Loucy (cell line): ENCODE data around the gene WDR37.

Source experiments
- H2AFZ ChIP-seq: fragments of 200-600 bp; sonication (generic); 2 replicates; pipeline ENCODE4 v1.6.0; 2016; ENCODE audit warnings: antibody characterized with exemption, mild to moderate bottlenecking, low read length, moderate library complexity
- H3F3A ChIP-seq: fragments of 200-600 bp; 2 replicates; pipeline ENCODE4 v1.6.0; 2016; ENCODE audit warnings: antibody characterized with exemption, low read depth, mild to moderate bottlenecking
- H3K27me3 ChIP-seq: fragments of 200-600 bp; sonication (generic); 2 replicates; pipeline ENCODE4 v1.6.1; 2014; ENCODE audit warnings: low read length, mild to moderate bottlenecking; ENCODE audit not compliant: insufficient read depth, poor library complexity, severe bottlenecking
- H3K36me3 ChIP-seq: fragments of 200-600 bp; sonication (generic); 2 replicates; pipeline ENCODE4 v1.6.1; 2016; ENCODE audit warnings: low read length; ENCODE audit not compliant: insufficient read depth
- H3K4me1 ChIP-seq: fragments of 200-600 bp; sonication (generic); 2 replicates; pipeline ENCODE4 v1.5.1; 2014; ENCODE audit warnings: low read length, mild to moderate bottlenecking; ENCODE audit not compliant: insufficient read depth, poor library complexity, severe bottlenecking
- H3K4me2 ChIP-seq: fragments of 200-600 bp; sonication (generic); 2 replicates; pipeline ENCODE4 v1.6.0; 2014; ENCODE audit warnings: antibody characterized with exemption, low read length, low read depth, mild to moderate bottlenecking; ENCODE audit not compliant: poor library complexity, severe bottlenecking
- H3K4me3 ChIP-seq: fragments of 200-600 bp; sonication (generic); 2 replicates; pipeline ENCODE4 v1.5.1; 2014; ENCODE audit warnings: low read length, mild to moderate bottlenecking, mixed read lengths; ENCODE audit not compliant: poor library complexity, severe bottlenecking
- H3K79me2 ChIP-seq: fragments of 200-600 bp; sonication (generic); 2 replicates; pipeline ENCODE4 v1.6.1; 2014; ENCODE audit warnings: low read length; ENCODE audit not compliant: insufficient read depth
- H3K9ac ChIP-seq: fragments of 200-600 bp; sonication (generic); 2 replicates; pipeline ENCODE4 v1.6.0; 2014; ENCODE audit warnings: mild to moderate bottlenecking, low read depth, low read length, moderate library complexity; ENCODE audit not compliant: poor library complexity, severe bottlenecking
- H3K9me2 ChIP-seq: fragments of 200-600 bp; sonication (generic); replicated peaks from 2 replicates; pipeline ENCODE4 v1.6.1; 2016; ENCODE audit warnings: low read depth, low read length, mixed read lengths
- H3K9me3 ChIP-seq: fragments of 200-600 bp; sonication (generic); 2 replicates; pipeline ENCODE4 v1.6.1; 2014; ENCODE audit warnings: mild to moderate bottlenecking, antibody characterized with exemption, low read length, low read depth; ENCODE audit not compliant: insufficient read depth
- H4K20me1 ChIP-seq: fragments of 200-600 bp; sonication (generic); 2 replicates; pipeline ENCODE4 v1.6.0; 2014; ENCODE audit warnings: antibody characterized with exemption, low read length, mild to moderate bottlenecking; ENCODE audit not compliant: insufficient read depth, poor library complexity, severe bottlenecking
- EZH2phosphoT487 ChIP-seq: fragments of 200-600 bp; IDR thresholded peaks from 2 replicates; pipeline ENCODE4 v1.6.1; 2018; ENCODE audit warnings: antibody characterized with exemption, mild to moderate bottlenecking, moderate library complexity, borderline replicate concordance
- TF ChIP-seq, protein P1 (sequence below): fragments of 200-600 bp; sonication (generic); conservative IDR thresholded peaks from 2 replicates; pipeline ENCODE4 v1.5.1; 2014; ENCODE audit warnings: mild to moderate bottlenecking, antibody characterized with exemption, low read length

The WDR37 gene

DNA sequence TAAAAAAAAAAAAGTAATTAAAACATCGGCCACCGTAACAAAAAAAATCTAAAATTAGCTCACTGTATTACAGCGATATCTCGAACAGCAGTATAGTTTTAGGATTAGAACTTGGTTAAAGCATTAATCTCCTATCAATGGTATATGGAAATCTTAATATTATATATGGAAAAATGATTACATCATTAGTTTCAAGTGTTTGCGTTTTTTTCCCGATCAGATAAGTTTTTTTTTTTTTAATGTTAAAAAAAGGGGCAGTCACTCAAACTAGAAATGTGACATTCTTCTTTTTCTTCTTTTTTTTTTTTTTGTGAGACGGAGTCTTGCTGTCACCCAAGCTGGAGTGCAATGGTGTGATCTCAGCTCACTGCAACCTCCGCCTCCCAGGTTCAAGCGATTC lies 14.7 kb upstream of the WDR37 start:
- Histone ChIP-seq H3K4me2 (peak overlapping the region; percentile 89), H3K9ac (no peak overlapping the region), H3K4me3 (no peak overlapping the region), H2AFZ (no peak overlapping the region), H3K9me3 (no peaks in the 10 kb centered on the region), H3K9me2 (no peaks in the 10 kb centered on the region), H3K36me3 (peaks cover 64% of the 10 kb centered on the region), H3K27me3 (no peaks in the 10 kb centered on the region), H3K79me2 (peaks cover 75% of the 10 kb centered on the region), H4K20me1 (peaks cover 72% of the 10 kb centered on the region), H3F3A (peaks cover 28% of the 10 kb centered on the region), H3K4me1 (peaks cover 45% of the 10 kb centered on the region)
- TF ChIP-seq EZH2phosphoT487: no peak
- TF ChIP-seq, protein P1, sequence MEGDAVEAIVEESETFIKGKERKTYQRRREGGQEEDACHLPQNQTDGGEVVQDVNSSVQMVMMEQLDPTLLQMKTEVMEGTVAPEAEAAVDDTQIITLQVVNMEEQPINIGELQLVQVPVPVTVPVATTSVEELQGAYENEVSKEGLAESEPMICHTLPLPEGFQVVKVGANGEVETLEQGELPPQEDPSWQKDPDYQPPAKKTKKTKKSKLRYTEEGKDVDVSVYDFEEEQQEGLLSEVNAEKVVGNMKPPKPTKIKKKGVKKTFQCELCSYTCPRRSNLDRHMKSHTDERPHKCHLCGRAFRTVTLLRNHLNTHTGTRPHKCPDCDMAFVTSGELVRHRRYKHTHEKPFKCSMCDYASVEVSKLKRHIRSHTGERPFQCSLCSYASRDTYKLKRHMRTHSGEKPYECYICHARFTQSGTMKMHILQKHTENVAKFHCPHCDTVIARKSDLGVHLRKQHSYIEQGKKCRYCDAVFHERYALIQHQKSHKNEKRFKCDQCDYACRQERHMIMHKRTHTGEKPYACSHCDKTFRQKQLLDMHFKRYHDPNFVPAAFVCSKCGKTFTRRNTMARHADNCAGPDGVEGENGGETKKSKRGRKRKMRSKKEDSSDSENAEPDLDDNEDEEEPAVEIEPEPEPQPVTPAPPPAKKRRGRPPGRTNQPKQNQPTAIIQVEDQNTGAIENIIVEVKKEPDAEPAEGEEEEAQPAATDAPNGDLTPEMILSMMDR: no peak

- peaks cover 88% of the 10 kb centered on the region for H3K79me2 ChIP-seq
- peaks cover 28% of the 10 kb centered on the region for H3F3A ChIP-seq
- peak overlapping the region; percentile 89 for H3K4me2 ChIP-seq
- H3K9me3 ChIP-seq: no peaks in the 10 kb centered on the region
- H4K20me1 ChIP-seq: peaks cover 84% of the 10 kb centered on the region
- peaks cover 3% of the 10 kb centered on the region for H3K27me3 ChIP-seq
- peak overlapping the region; percentile 75 for H3K4me3 ChIP-seq
- H3K9ac ChIP-seq: peak overlapping the region; percentile 75
- no peaks in the 10 kb centered on the region for H3K9me2 ChIP-seq
- peaks cover 49% of the 10 kb centered on the region for H3K4me1 ChIP-seq
- H3K36me3 ChIP-seq: peaks cover 46% of the 10 kb centered on the region
- TF ChIP-seq, protein P1: no peak
- no peak for TF ChIP-seq EZH2phosphoT487
- H2AFZ ChIP-seq: no peak overlapping the region
Observed at GRCh38 chr10:1043532-1043995, 12.6 kb upstream of the WDR37 start.

- peak overlapping the region; percentile 75 for H3K9ac ChIP-seq
- H3K36me3 ChIP-seq: peaks cover 43% of the 10 kb centered on the region
Observed at GRCh38 chr10:1044146-1044545, 12.0 kb upstream of the WDR37 start.

More at GRCh38 chr10:1044146-1044545, 12.0 kb upstream of the WDR37 start:
- Histone ChIP-seq H2AFZ (no peak overlapping the region), H3K79me2 (peaks cover 89% of the 10 kb centered on the region), H3K4me1 (peaks cover 49% of the 10 kb centered on the region), H3K9me2 (no peaks in the 10 kb centered on the region), H3K4me2 (peak overlapping the region; percentile 89), H3K4me3 (peak overlapping the region; percentile 75), H4K20me1 (peaks cover 83% of the 10 kb centered on the region), H3F3A (peaks cover 27% of the 10 kb centered on the region), H3K9me3 (no peaks in the 10 kb centered on the region), H3K27me3 (peaks cover 4% of the 10 kb centered on the region)
- no peak for TF ChIP-seq EZH2phosphoT487
- TF ChIP-seq, protein P1: no peak
